ENCODE data around the gene ZNF786. TPM values are rescaled to one million over a fixed set of nuclear protein-coding genes. Genes with fewer than 3 reads are reported as not detected.
"Not testable (repeated sequence)": the region's sequence is repeated elsewhere in the genome, so short reads cannot be mapped to it uniquely, and the experiment has no call there.

ZNF786 gene
- total and polyA plus RNA-seq, 2 donors (not counting 1 experiment from before 2014, with no cell fraction given): 1.8 to 4.6 TPM

DNA sequence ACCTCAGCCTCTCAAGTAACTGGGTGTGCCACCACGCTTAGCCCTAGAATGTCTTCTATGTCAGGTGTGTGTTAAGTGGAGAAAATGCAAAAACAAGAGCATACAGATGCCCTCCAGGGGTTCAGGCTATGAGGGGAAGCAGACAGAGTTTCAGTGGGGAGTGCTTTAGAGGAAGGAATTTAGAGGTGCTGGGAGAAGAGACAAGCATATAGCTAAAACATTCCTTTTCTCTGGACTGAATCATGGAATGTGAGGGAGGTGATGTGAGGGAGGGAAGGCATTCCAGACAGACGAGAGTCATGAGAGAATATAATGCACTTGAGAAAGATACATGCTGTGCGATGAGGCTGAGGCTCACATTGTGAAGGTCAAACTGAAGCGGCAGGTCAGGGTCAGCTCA is 6.6 kb upstream of the ZNF786 start:
- H3K27me3 ChIP-seq (ENCODE audit: control insufficient read depth, insufficient read depth, low read length): no peaks in the 10 kb centered on the region
- H3K4me1 ChIP-seq (ENCODE audit: control insufficient read depth, extremely low read depth, insufficient read depth, low read length): no peaks in the 10 kb centered on the region
- no peaks in the 10 kb centered on the region for H3K79me2 ChIP-seq (ENCODE audit: control insufficient read depth, insufficient read depth, low read length)
- no peak overlapping the region for H3K9ac ChIP-seq (ENCODE audit: insufficient read depth, low read length)
- H2AFZ ChIP-seq (ENCODE audit: low read length): no peak overlapping the region
- H3K9me3 ChIP-seq (ENCODE audit: control insufficient read depth, insufficient read depth, low read depth, low read length): no peaks in the 10 kb centered on the region
- no peak overlapping the region for H3K4me2 ChIP-seq (ENCODE audit: extremely low read depth, insufficient read depth, low read length)
- H4K20me1 ChIP-seq (ENCODE audit: control insufficient read depth, extremely low read depth, insufficient read depth, low read length): no peaks in the 10 kb centered on the region
- H3K4me3 ChIP-seq (replicated peaks in 1 of 4; ENCODE audit: control extremely low read depth in 1 of 4, insufficient read depth in 1 of 4, low read depth in 3 of 4, low read length in 4 of 4): no peak overlapping the region
- H3K27ac ChIP-seq (ENCODE audit: insufficient read depth, low read length): no peak overlapping the region
- peak in 1 of 2 donors; percentile 35 for DNase-seq (ENCODE audit: low read depth in 2 of 2)
- no peaks in the 10 kb centered on the region for H3K36me3 ChIP-seq (ENCODE audit: control insufficient read depth, insufficient read depth, low read length)
- TF ChIP-seq, protein P1, sequence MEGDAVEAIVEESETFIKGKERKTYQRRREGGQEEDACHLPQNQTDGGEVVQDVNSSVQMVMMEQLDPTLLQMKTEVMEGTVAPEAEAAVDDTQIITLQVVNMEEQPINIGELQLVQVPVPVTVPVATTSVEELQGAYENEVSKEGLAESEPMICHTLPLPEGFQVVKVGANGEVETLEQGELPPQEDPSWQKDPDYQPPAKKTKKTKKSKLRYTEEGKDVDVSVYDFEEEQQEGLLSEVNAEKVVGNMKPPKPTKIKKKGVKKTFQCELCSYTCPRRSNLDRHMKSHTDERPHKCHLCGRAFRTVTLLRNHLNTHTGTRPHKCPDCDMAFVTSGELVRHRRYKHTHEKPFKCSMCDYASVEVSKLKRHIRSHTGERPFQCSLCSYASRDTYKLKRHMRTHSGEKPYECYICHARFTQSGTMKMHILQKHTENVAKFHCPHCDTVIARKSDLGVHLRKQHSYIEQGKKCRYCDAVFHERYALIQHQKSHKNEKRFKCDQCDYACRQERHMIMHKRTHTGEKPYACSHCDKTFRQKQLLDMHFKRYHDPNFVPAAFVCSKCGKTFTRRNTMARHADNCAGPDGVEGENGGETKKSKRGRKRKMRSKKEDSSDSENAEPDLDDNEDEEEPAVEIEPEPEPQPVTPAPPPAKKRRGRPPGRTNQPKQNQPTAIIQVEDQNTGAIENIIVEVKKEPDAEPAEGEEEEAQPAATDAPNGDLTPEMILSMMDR (conservative IDR thresholded peaks at IDR 0.05 in 1 of 2, IDR thresholded peaks at IDR 0.05 in 1 of 2; ENCODE audit: low read depth in 1 of 2, low read length in 2 of 2): no peak
- no peak for TF ChIP-seq EZH2 (IDR thresholded peaks at IDR 0.05; ENCODE audit: low read length, missing control alignments)

DNA sequence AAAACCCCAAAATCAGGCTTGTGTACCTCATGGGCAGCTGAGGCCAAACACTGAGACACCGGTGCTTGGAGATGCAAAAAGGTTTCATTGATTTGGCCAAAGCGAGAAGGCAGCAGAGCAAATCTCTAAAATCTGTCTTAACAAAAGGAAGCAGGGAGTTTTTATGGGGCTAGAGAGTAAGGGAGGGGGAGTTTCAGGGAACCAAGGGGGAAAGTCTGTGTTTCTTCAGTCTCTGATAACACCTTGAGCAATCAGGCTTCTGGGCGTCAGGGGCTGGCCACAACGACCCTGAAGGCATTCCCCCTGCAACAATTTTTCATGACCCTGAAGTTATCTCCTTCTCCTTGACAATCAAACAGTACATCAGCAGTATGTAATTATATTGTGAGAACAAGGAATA is 2.7 kb upstream of the ZNF786 start:
- peaks cover 4% of the 10 kb centered on the region for H3K79me2 ChIP-seq (ENCODE audit: control insufficient read depth, insufficient read depth, low read length)
- H3K9me3 ChIP-seq (ENCODE audit: control insufficient read depth, insufficient read depth, low read depth, low read length): no peaks in the 10 kb centered on the region
- DNase-seq (ENCODE audit: low read depth in 2 of 2): no peak
- no peaks in the 10 kb centered on the region for H3K36me3 ChIP-seq (ENCODE audit: control insufficient read depth, insufficient read depth, low read length)
- TF ChIP-seq EZH2 (IDR thresholded peaks at IDR 0.05; ENCODE audit: low read length, missing control alignments): no peak
- TF ChIP-seq, protein P1 (conservative IDR thresholded peaks at IDR 0.05 in 1 of 2, IDR thresholded peaks at IDR 0.05 in 1 of 2; ENCODE audit: low read depth in 1 of 2, low read length in 2 of 2): no peak
- H3K9ac ChIP-seq (ENCODE audit: insufficient read depth, low read length): no peak overlapping the region
- no peak overlapping the region for H3K27ac ChIP-seq (ENCODE audit: insufficient read depth, low read length)
- H3K4me3 ChIP-seq (replicated peaks in 1 of 4; ENCODE audit: control extremely low read depth in 1 of 4, insufficient read depth in 1 of 4, low read depth in 3 of 4, low read length in 4 of 4): no peak overlapping the region
- no peak overlapping the region for H2AFZ ChIP-seq (ENCODE audit: low read length)
- H3K4me2 ChIP-seq (ENCODE audit: extremely low read depth, insufficient read depth, low read length): no peak overlapping the region
- H3K27me3 ChIP-seq (ENCODE audit: control insufficient read depth, insufficient read depth, low read length): no peaks in the 10 kb centered on the region
- H4K20me1 ChIP-seq (ENCODE audit: control insufficient read depth, extremely low read depth, insufficient read depth, low read length): no peaks in the 10 kb centered on the region
- H3K4me1 ChIP-seq (ENCODE audit: control insufficient read depth, extremely low read depth, insufficient read depth, low read length): no peaks in the 10 kb centered on the region

DNA sequence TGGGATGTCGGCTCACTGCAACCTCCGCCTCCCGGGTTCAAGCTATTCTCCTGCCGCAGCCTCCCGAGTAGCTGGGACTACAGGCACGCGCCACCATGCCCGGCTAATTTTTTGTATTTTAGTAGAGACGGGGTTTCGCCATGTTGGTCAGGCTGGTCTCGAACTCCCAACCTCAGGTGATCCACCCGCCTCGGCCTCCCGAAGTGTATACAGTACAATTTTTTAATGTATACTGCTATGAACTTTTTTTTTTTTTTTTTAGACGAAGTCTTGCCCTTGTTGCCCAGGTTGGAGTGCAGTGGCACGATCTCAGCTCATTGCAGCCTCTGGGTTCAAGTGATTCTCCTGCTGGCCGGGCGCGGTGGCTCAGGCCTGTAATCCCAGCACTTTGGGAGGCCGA is 1.7 kb upstream of the ZNF786 start:
- H3K79me2 ChIP-seq (ENCODE audit: control insufficient read depth, insufficient read depth, low read length); H3K27ac ChIP-seq (ENCODE audit: insufficient read depth, low read length); H2AFZ ChIP-seq (ENCODE audit: low read length); H4K20me1 ChIP-seq (ENCODE audit: control insufficient read depth, extremely low read depth, insufficient read depth, low read length); H3K4me2 ChIP-seq (ENCODE audit: extremely low read depth, insufficient read depth, low read length); H3K36me3 ChIP-seq (ENCODE audit: control insufficient read depth, insufficient read depth, low read length); H3K4me3 ChIP-seq (replicated peaks in 1 of 4; ENCODE audit: control extremely low read depth in 1 of 4, insufficient read depth in 1 of 4, low read depth in 3 of 4, low read length in 4 of 4); H3K9ac ChIP-seq (ENCODE audit: insufficient read depth, low read length); H3K9me3 ChIP-seq (ENCODE audit: control insufficient read depth, insufficient read depth, low read depth, low read length); DNase-seq (ENCODE audit: low read depth in 2 of 2); H3K4me1 ChIP-seq (ENCODE audit: control insufficient read depth, extremely low read depth, insufficient read depth, low read length); H3K27me3 ChIP-seq (ENCODE audit: control insufficient read depth, insufficient read depth, low read length): not testable (repeated sequence)
